GM18867 (cell line): ENCODE measurements around the gene AKT2.

Source experiments
- ATAC-seq: cut with Tn5 transposase; IDR thresholded peaks from one replicate; pipeline ENCODE4 v1.9.1; 2021; ENCODE audit warnings: mild to moderate bottlenecking, moderate library complexity; ENCODE audit not compliant: unreplicated experiment

AKT2 gene

DNA sequence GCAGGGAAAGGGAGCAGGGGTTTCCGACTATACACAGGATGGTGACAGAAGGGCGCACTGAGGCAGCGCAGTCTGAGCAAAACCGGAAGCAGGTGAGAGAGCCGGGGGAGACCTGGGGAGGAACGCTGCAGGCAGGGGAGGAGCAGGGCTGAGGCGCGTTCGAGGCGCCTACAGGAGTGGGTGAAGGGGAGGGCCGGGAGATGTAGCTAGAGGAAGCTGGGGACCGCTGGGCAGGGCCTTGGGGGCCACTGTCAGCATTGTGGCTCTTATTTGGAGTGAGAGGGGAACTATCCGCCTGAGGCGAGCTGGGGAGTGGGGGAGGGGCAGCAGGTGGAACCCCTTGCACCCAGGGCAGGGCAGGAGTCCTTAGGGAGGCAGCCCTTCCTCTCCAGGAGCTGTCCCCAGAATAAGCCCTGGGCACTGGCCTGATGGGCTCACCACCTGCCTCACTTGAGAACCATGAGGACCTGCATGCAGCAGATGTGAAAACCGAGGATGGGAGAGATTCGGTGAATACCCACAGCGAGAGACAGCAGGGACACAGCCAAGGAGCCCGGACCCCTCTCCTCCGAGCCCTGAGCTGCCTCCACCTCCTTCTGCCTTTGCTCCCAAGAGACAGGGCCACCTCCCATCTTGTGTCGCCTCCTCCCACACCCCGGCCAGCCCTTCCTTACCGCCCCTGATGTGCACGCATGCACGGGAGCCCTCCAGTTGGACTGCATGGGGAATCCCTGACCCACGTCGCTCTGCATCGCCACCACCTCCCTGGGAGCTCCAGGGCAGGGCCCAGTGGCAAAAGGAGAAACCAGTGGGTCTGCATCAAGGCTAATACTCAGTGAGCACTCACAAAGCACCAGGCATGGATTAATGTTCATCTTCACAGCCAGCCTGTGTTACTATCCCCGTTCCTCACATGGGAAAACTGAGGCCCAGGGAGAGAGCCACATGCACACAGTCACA lies 10.3 kb downstream of the AKT2 start:
- ATAC-seq = no peak

DNA sequence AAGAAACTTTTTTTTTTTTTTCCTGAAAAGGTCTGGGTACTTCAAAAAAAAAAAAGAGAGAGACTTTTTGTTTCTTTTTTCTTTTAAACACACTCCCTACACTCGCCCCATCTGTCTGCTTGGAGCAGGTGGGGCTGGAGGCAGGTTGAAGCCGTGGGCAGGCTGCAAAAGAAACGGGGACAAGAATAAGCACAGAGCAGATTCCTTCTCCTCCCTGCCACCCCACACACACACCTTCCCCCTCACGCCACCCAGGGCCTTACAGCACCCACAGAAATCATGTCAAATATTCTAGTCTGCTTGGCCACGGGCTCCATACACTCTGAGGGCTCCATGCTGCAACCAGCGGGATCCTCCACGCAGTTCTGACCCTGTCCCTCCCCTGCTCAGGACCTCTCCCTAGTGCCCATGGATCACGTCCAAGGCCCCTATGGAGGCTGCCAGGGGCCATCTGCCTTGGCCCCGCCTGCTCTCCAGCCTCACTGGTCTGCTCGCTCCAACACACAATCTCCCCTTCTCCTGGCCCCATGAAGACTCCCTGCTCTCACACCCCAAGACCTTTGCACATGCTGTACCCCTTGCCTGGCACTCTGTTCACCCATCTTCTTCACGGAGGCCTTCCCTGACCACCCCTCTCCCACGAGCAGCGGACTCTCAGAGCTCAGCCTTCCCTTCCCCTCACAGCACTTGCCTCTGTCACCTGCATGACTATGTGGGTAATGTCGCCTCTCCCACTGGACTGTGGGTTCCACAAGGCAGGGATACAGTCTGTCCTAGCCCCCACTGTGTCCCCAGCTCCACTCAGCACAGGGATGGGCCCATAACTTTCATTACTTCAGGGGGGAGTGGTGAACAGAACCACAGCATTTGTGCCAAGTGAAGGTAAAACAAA lies 11.4 kb downstream of the AKT2 start:
- ATAC-seq = no peak

DNA sequence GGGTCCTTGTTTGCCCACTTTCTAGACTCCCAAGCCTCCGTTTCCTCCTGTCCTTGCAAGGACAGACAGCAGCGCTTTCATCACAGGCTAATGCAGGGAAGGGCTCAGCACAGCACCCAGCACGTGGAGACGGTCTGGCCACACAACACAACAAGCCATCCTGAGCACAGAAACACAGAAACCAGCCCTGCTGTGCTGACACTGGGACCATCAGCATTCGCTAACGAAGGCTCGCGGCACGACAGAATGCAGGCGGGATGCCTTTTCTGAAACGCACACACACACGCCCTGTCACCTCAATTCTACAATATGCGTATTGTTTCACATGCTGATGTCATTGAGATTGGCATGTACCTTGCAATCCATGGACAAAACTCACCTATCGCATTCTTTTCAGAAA lies 12.9 kb downstream of the AKT2 start:
- ATAC-seq = no peak

DNA sequence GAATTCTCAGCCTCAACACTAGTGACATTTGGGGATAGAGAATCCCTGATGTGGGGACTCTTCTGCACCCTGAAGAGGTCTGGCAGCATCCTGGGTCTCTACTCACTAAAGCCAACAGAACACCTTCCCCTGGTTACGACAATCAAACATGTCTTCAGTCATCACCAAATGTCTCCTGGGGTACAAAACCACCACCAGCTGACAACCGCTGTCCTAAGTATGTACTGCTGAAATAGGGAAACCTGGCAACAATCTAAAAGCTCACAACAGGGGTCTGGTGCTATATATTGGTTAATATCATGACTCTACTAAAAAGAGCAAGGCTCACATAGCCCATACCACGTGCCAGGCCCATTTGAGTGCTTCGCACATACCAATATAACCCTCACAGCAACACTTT lies 13.4 kb downstream of the AKT2 start:
- ATAC-seq = no peak

DNA sequence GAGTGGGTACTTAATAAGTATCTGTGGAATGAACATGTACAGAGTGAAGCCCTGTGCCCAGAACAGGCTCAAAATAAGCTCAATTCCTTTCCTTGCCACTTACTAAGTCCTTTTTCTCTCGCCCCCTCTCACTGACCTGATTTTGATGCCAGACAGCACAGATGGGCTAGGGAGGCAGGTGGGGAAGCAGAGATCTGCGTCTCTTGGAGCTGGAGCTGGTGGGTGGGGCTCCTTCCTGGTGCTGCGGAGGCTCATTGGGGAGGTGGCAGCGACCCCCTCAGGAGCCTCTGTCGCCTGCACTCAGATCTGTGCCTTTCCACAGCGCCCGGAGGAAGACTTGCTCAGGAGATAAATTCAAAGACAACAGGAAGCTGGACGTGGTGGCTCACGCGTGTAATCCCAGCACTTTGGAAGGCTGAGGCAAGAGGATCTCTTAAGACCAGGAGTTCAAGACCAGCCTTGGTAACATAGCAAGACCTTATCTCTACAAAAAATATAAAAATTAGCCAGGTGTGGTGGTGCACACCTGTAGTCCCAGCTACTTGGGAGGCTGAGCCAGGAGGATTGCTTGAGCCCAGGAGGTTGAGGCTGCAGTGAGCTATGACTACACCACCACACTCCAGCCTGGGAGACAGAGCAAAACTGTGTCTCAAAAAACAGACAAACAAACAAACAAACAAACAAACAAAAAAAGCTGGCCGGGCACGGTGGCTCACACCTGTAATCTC lies 14.6 kb downstream of the AKT2 start:
- no peak for ATAC-seq

DNA sequence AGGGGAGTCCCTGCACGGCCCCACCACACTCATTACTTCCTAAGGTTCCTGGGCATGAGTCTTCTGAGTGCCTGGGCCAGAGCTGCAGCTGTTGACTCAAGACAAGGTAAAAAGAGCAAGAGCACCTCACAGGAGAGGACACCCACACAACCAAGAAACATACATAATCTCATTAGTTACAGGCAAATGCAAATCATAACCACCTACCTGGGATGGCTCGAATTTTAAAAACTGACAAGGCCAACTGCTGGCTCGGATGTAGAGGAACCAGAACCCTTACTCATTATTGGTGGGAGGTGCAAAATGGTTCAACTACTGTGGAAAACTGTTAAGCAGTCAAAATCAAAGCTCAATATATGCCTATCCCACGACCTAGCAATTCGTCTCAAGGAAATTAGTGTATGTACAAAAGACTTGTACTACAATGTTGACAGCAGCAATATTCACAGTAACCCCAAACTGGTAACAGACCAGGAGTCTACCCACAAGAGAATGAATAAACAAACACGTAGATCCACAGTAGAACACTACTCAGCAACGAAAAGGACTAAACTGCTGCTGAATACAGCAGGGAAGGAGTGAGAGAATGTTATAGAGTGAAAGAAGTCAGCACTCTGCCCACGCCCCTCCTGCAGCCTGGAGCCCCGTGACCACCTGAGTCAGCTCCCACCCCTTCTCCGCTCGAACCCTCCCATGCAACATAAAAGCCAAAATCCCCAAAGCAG lies 15.8 kb downstream of the AKT2 start:
- ATAC-seq = no peak

DNA sequence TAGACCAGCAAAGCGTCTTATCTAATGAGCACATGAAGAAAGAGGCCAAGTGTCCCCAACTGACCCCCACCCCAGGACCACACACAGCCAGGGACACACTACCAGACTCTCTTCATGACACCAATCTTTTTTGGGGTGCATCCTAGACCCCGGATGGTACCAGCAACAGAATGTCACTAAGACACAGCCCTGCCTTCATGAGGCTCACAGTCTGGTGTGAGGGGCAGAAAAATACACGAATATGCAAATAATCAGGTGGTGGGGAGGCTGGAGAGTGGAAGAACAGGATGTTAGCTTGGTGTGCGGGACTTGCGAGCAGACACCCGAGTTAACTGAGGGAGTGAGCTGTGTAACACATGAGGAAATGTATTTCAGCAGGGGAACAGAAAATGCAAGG lies 17.5 kb downstream of the AKT2 start:
- no peak for ATAC-seq

DNA sequence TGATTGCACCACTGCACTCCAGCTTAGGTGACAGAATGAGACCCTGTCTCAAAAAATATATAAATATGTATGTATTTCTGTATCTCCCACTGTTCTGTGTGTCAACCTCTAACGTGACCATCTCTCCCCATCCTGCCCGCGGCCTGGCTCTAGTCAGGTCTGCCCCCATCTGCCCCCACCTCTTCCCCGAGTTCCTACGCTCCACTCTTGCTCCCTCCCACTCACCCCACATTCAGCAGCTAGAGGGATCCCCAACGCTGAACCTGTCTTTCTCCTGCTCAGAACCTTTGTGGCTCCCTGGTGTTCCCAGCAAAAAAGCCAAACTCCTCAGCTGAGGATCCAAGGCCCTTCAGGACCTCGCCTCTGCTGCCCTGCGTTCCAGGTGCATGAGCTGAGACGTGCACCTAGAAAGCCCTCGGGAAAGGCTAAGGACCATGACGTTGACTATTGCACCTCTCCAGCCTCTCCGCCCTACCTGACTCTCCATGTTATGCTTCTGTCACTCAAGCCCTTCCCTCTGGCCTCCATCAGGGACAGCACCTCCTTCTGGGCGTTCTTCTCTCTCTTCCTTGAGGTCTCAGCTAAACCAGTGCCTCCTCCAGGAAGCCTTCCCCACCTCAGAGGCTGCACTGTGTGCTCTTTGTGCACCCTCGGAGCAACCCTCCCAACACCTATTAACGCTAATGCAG lies 18.1 kb downstream of the AKT2 start:
- ATAC-seq = no peak

DNA sequence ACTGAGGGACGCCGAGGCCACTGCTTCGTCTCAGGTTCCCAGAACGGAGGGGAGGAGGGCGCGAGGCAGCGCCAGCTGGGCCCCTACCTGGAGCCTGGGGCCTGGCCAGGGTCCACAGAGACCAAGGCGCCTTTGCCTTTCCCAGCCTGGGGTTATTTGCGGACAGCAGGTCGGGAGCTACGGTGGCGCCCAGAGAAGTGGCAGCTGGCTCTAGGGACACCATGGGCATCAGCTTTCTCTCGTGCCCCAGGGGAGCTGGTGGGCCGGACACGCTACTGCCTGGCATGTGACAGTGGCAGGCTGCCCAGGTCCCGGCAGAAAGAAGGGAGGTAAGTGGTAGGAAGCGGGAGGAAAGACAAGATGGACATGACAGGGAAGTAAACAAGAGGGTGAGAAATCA lies 19.0 kb downstream of the AKT2 start:
- no peak for ATAC-seq

DNA sequence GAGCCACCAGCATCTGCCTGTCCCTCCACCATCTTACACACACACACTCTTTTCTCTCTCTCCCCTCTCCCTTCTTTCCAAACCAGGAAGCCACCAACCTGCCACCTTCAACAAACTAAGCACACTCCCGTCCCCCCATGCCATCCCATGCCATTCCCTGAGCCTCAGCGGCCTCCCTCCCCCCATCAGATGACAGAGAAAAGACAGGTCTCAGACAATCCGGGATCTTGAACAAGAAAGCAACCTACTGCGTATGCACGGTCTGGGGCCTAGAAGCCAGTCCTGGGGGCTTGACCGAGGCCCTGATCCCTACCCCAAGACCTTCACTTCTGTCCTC lies 19.4 kb downstream of the AKT2 start:
- ATAC-seq = no peak

DNA sequence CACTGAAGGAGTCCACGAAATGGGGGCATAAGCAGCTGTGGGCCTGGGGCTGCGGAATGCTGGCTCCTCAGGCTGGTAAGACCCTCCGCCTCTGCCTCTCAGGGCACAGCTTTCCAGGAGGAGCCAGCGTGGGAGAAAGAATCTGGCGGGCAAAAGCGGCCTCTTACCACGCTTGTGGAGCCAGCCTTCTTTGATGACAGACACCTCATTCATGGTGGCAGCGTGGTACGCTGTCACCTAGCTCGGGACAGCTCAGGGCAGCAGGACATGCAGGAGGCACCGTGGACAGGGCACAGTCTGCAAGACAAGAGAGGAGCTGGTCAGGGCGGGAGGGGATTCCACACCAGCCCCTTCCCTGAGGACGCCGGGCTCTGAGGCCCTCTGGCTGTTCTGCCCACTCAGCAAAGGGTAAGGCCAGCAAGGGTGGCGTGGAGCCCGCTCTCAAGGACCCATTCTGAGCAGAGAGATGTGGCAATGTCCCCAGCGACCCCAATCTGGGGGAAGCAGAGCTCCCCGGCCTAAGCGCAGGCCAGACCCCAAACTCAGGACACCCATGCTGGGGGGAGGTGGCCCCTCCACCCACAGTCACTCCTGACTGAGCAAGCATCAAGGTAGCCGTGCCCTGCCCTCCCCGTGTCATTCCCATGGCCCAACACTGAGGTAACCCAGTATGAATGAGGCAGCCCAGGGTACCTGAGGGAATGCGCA lies 19.9 kb downstream of the AKT2 start:
- no peak for ATAC-seq

DNA sequence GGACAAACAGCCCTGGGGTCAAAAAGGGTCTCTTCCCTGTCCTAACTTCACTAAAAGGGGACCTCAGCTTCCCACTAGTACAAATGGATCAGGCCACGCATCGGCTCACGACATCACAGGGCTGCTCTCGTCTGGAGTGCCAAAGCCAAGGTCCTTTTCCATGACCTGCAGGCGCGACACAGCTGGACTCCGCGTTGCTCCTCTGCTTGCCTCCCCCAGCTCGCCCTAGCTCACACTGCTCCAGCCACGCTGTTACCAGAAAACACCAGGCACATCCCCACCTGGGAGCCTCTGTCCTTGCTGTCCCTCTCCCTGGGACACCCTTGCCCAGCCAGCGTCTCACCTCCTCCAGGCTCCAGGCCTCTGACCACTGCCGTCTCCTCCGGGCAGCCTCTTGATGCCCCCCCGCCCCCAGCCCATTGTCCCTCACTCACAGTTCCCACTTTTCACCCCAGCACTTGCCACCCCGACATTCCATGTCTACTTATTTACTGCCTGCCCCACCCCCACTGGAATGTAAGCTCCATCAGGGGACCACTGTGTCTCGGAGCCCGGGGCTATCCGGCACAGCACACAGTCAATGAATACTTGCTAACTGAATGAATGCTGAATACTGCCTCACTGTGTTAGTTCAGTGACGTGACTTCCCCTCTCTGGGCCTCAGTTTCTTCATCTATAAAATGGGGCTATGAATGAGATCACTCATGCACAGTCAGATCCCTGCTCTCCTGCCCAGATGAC lies 20.7 kb downstream of the AKT2 start:
- ATAC-seq = no peak

DNA sequence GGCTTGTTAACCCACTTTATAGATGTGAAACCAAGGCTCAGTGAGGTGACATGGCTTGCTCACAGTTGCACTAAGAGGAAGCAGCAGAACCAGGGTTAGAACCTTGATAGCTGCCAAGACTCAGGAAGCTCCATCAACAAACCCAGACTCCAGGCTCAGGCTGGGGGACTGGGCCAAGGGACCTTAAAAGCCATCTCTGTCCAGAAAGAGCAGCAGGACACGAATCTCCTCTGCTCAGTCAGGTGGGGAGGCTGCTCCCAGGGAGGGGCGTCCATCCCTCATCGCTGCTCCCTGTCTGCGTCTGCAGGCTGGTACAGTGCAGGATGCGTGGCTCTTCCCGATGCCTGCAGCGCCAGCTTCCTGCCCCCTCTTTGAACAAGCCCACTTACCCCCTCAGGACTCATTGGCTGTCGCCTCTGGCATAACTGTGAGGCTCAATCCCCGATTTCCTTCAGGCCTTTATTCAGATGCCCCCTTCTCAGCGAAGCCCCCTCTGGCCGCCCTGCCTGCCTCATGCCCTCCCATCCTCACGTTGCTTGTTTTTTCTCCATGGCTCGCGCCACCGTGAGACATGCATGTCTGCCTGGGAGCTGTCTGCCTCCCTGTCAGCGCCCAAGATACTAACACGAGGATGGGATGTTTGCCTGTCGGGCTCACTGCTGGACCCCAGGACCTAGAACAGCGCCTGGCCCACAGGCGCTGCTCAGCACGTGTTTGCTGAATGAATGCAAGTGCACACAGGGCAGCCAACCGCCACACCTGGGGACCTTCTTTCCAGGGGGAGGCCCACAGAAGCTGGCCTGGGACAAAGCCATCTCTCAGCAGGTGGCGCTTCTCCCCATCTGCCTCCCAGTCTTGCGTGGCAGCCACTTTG lies 21.5 kb downstream of the AKT2 start:
- no peak for ATAC-seq

DNA sequence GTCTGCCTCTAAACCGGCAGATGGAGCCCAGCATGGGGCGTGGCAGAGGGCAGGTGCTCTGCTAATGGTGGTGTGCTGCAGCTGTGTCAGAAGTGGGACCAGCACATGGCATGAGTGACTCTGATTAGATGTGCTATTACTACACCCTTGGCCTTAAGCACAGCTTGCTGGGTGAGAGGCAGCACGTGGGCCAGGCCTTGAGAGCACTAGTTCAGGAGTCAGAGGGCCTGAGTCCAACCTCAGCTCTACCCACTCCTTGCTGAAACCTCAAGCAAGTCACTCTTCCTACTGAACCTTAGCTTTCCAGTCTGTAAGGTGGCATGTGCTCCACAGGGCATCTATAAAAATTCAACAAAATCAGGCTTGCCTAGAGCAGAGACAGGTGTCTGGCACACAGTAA lies 22.7 kb downstream of the AKT2 start:
- no peak for ATAC-seq

DNA sequence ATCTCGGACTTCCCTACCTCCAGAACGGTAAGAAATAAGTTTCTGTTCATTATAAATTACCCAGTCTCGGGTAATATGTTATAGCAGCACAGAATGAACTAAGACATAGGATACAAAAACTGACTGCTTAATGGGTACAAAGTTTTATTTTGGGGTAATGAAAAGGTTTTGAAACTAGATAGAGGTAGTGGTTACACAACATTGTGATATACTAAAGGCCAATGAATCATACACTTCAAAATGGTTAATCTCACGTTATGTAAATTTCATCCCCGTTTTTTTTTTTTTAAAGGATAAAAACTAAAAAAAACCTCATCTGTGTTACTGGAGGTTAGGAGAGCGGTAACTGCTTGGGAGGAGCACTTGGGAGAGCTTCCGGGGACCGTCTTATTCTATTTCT lies 23.5 kb downstream of the AKT2 start:
- no peak for ATAC-seq

DNA sequence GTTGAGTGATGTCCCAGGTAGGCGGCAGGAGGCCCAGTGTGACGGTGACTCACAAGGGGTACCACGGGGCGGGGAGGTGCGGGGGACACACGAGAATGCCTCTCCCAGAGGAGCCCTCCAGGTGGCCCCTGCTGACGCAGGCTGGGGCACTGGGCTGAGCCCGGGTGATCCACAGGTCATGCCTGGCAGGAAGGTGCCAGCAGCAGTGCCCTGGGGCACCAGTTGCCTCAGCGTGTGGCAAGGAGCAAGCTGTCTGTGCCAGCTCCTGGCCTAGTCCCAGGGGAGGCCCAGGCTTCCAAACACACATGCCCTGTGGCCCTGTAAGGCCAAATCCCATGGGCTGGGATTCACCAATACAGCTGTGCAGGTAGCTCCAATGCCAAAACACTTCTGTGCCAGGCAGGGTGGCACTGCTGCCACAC lies 28.0 kb downstream of the AKT2 start:
- no peak for ATAC-seq

DNA sequence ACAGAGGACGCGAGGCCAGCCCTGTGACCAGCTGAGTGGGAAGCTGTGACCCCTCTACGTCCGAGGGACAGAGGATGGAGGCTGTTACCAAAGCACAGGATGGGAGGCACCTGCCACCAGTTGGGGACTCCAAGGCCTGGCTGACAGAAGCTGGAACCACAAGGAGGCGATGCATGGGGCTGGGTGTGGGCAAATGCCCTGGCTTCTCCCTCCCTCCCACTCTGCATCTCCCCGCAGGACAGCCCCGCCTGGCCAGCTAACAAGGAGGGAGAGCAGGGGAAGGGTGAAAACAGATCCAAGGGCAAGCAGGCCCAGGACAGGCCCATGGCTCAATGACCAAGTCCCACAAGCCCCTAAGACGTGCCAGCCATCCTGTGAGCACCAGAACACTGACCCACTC lies 28.6 kb downstream of the AKT2 start:
- no peak for ATAC-seq

DNA sequence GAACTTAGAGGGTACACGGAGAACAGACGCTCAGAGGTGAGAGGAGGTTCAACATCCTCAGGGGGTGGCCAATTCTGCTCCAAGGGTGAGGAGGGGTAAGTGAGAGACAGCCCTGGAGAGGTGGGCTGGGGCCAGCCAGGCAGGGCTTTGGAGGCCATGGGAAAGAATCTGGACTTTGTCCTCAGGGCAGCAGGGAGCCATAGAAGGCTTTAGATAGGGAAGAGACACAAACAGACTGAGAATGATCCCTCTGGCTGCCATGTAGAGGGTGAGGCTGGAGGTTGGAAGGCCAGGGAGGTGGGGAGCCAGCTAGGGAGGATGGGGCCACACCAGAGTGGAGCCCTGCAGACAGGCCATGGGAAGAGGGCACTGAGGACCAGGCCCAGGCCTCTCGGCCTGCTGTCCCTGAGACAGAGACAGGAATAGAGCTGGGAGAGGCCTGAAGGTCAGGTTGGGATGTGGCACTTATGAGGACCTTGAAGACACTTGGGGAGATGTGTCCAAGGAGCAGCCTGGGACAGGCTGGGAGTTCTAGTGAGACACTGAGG lies 29.5 kb downstream of the AKT2 start:
- no peak for ATAC-seq
